Subcutaneous abdominal adipose tissue (tissue), 5 donors: ENCODE measurements around the gene FAM83E.
A peak's percentile ranks its signal among the peaks of the same experiment; 100 is the strongest.
"Not testable (repeated sequence)": the region's sequence is repeated elsewhere in the genome, so short reads cannot be mapped to it uniquely, and the experiment has no call there.

Source experiments
- H3K27ac ChIP-seq: one replicate; pipeline ENCODE4 v1.7.0; 2013; ENCODE audit warnings: low read depth, mild to moderate bottlenecking, inconsistent platforms, low read length, moderate library complexity
- H3K27me3 ChIP-seq, 5 donors: one replicate each; pipeline ENCODE4 v1.7.0; 2013; ENCODE audit warnings: low read length in 5 of 5, inconsistent platforms in 1 of 5; ENCODE audit not compliant: control insufficient read depth in 5 of 5, insufficient read depth in 4 of 5
- H3K36me3 ChIP-seq, 5 donors: one replicate each; pipeline ENCODE4 v1.7.0; 2013; ENCODE audit warnings: low read length in 5 of 5; ENCODE audit not compliant: control insufficient read depth in 5 of 5, insufficient read depth in 5 of 5
- H3K4me1 ChIP-seq, 5 donors: one replicate each; pipeline ENCODE4 v1.7.0; 2013; ENCODE audit warnings: low read length in 5 of 5, mild to moderate bottlenecking in 3 of 5, moderate library complexity in 1 of 5; ENCODE audit not compliant: control insufficient read depth in 5 of 5, insufficient read depth in 5 of 5
- H3K4me3 ChIP-seq, 5 donors: one replicate each; pipeline ENCODE4 v1.7.0; 2013; ENCODE audit warnings: low read length in 5 of 5, low read depth in 1 of 5
- H3K9ac ChIP-seq, 5 donors: one replicate each; pipeline ENCODE4 v1.7.0; 2013; ENCODE audit warnings: low read length in 5 of 5, mild to moderate bottlenecking in 4 of 5, moderate library complexity in 3 of 5
- H3K9me3 ChIP-seq, 5 donors: one replicate each; pipeline ENCODE4 v1.7.0; 2013; ENCODE audit warnings: low read length in 5 of 5; ENCODE audit not compliant: control insufficient read depth in 5 of 5
- donor health status: healthy.
- donor health status: healthy.
- donor health status: healthy.
- donor health status: healthy.
- donor health status: healthy.

Gene FAM83E

DNA sequence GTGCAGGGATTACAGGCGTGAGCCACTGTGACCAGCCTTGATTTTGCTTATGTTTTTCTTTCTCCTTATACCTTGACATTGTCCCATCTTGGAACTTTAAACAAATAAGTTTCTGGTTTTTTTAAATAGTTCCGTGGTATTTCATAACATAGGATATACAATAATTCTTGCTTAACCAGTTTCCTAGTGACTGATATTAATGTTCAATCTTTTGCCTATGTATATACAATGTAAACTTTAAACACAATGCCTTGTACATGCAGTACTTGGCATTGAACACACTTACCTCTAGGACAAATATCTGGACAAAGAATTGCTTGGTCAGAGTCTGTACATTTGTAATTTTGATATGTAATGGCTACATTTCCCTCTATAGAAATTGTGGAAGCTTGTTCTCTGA is 32.7 kb downstream of the FAM83E start:
- no peaks in the 10 kb centered on the region for H3K36me3 ChIP-seq
- H3K27ac ChIP-seq = no peak overlapping the region
- H3K4me3 ChIP-seq = no peak overlapping the region
- no peaks in the 10 kb centered on the region for H3K9me3 ChIP-seq
- H3K9ac ChIP-seq = no peak overlapping the region
- peaks cover 4 to 18% (median 10%) of the 10 kb centered on the region in 5 donors for H3K4me1 ChIP-seq
- H3K27me3 ChIP-seq = no peaks in the 10 kb centered on the region

- Histone ChIP-seq H3K4me3 (no peak overlapping the region), H3K36me3 (no peaks in the 10 kb centered on the region), H3K9ac (no peak overlapping the region), H3K9me3 (no peaks in the 10 kb centered on the region), H3K4me1 (peaks cover 0 to 8% (median 2%) of the 10 kb centered on the region in 5 donors), H3K27me3 (peaks cover 0 to 2% (median 0%) of the 10 kb centered on the region in 5 donors), H3K27ac (no peak overlapping the region)
These were observed 36.0 kb downstream of the FAM83E start for GRCh38 chr19:48578891-48579290.

DNA sequence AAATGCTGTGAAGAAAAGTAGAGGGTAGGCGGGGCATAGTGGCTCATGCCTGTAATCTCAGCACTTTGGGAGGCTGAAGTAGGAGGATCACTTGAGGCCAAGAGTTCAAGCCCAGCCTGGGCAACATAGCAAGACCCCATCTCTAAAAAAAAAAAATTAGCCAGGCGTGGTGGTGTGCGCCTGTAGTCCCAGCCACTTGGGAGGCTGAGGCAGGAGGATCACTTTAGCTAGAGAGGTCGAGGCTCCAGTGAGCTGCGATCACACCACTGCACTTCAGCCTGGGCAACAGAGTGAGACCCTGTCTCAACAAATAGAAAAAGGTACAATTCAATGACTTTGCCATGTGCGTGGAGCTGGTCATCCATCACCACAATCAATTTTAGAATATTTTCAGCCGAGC is 37.0 kb downstream of the FAM83E start:
- not testable (repeated sequence) for H3K36me3 ChIP-seq, H3K27me3 ChIP-seq, H3K9ac ChIP-seq, H3K4me1 ChIP-seq, H3K27ac ChIP-seq, H3K9me3 ChIP-seq, H3K4me3 ChIP-seq

DNA sequence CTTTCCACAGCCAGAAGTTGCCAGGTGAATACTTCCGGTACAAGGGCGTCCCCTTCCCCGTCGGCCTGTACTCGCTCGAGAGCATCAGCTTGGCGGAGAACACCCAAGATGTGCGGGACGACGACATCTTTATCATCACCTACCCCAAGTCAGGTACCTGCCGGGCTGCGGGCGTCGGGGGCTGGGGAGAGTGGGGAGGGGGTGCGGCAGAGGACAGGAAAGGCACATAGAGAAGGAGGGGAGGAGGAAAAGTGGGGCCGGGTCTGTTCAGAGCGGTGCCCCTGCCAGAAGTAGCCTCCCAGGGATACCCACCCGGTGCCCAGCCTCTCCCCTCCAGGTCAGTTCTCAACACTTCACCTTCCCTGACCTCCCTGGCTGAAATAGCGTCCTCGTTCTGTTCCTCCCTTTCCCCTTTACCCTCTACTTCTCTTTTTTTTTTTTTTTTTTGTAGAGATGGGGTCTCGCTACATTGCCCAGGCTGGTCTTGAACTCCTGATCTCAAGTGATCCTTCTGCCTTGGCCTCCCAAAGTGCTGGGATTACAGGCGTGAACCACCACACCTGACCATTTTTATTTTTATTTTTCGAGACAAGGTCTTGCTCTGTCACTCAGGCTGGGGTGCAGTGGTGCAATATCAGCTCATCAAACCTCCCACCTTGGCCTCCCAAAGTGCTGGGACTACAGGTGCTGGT is 38.8 kb downstream of the FAM83E start:
- H3K27ac ChIP-seq = no peak overlapping the region
- peaks cover 0 to 2% (median 0%) of the 10 kb centered on the region in 5 donors for H3K27me3 ChIP-seq
- H3K9ac ChIP-seq = no peak overlapping the region
- H3K4me1 ChIP-seq = peaks cover 0 to 4% (median 0%) of the 10 kb centered on the region in 5 donors
- no peak overlapping the region for H3K4me3 ChIP-seq
- no peaks in the 10 kb centered on the region for H3K9me3 ChIP-seq
- H3K36me3 ChIP-seq = no peaks in the 10 kb centered on the region

GRCh38 chr19:48573163-48573505 is 41.7 kb downstream of the FAM83E start:
- H3K9me3 ChIP-seq = no peaks in the 10 kb centered on the region
- peaks cover 0 to 2% (median 0%) of the 10 kb centered on the region in 5 donors for H3K27me3 ChIP-seq
- peaks cover 2 to 10% (median 7%) of the 10 kb centered on the region in 5 donors for H3K4me1 ChIP-seq
- H3K27ac ChIP-seq = no peak overlapping the region
- no peak overlapping the region for H3K4me3 ChIP-seq
- H3K36me3 ChIP-seq = no peaks in the 10 kb centered on the region
- no peak overlapping the region for H3K9ac ChIP-seq

DNA sequence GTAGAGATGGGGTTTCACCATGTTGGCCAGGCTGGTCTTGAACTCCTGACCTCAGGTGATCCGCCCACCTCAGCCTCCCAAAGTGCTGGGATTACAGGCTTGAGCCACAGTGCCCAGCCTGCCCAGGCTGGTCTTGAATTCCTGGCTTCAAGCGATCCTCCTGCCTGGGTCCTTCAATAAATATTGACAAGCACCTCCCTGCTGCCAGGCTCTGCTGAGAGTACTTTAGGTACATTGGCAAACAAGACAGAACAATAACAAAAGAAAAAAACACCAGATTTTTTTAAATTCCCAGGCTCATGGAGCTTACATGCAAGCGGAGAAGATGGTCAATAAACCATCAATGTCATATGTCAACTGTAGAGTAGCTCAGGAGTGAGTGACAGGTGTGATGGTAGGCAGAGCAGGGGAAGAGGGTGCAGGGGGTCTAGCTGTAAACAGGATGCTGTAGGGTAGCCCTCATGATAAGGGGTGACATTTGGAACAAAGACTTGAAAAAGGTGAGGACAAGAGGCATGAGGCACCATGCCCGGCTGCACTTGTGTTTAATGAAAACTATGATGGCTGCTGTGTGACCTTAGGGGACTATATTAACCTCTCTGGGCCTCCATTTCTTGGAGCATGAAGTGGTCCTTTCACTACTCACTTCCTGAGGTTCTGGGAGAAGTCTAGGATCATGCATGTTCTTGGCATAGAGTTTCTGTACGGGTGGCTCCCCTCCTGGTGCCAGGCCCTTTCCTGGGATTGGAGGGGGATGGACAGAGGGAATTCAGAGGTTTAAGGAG is 43.3 kb downstream of the FAM83E start:
- Histone ChIP-seq H3K4me1 (peaks cover 2 to 14% (median 13%) of the 10 kb centered on the region in 5 donors), H3K9me3 (no peaks in the 10 kb centered on the region)

GRCh38 chr19:48569814-48570213 is 45.1 kb downstream of the FAM83E start:
- H3K4me3 ChIP-seq = no peak overlapping the region
- H3K9me3 ChIP-seq = no peaks in the 10 kb centered on the region
- H3K36me3 ChIP-seq = no peaks in the 10 kb centered on the region
- no peak overlapping the region for H3K9ac ChIP-seq
- H3K27ac ChIP-seq = no peak overlapping the region
- H3K27me3 ChIP-seq = peaks cover 0 to 2% (median 0%) of the 10 kb centered on the region in 5 donors
- peaks cover 2 to 14% (median 13%) of the 10 kb centered on the region in 5 donors for H3K4me1 ChIP-seq

More for the DNA sequence above, 43.3 kb downstream of the FAM83E start:
- Histone ChIP-seq H3K27ac (no peak overlapping the region), H3K9ac (no peak overlapping the region), H3K4me3 (no peak overlapping the region), H3K27me3 (peaks cover 0 to 2% (median 0%) of the 10 kb centered on the region in 5 donors), H3K36me3 (no peaks in the 10 kb centered on the region)

DNA sequence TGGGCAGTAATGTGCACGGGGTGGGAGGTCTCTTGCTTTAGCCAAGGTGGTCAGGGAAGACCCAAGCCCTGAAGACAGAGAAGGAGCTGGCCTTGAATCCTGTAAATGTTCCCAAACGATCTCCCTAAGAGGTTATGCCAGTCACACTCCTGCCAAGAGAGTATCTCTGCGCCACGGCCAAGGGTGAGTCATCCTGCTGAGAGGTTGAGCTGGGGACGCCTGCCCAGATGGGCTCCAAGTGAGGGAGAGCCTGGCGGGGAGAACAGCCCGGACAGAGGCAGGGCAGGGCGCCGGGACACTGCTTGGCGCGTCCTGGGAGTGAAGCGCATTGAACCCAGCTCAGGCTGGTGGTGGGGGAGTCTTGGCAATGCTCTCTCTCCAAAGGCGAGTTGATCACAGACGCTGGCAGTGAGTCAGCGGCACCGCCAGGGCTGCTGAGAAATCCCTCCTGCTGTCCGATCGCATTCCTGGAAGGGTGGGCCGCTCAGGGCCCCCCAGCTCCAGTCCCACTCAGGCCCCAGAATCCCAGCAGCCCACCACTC is 46.5 kb downstream of the FAM83E start:
- peaks cover 2 to 13% (median 10%) of the 10 kb centered on the region in 5 donors for H3K4me1 ChIP-seq
- H3K9ac ChIP-seq = peak overlapping the region in 1 of 5 donors; percentile 47
- peaks cover 0 to 2% (median 0%) of the 10 kb centered on the region in 5 donors for H3K27me3 ChIP-seq
- H3K36me3 ChIP-seq = no peaks in the 10 kb centered on the region
- no peak overlapping the region for H3K27ac ChIP-seq
- H3K9me3 ChIP-seq = no peaks in the 10 kb centered on the region
- H3K4me3 ChIP-seq = peak overlapping the region in 1 of 5 donors; percentile 27

- peaks cover 0 to 2% (median 0%) of the 10 kb centered on the region in 5 donors for H3K27me3 ChIP-seq
- no peak overlapping the region for H3K9ac ChIP-seq
- H3K27ac ChIP-seq = no peak overlapping the region
- peaks cover 2 to 18% (median 10%) of the 10 kb centered on the region in 5 donors for H3K4me1 ChIP-seq
- no peaks in the 10 kb centered on the region for H3K9me3 ChIP-seq
- no peaks in the 10 kb centered on the region for H3K36me3 ChIP-seq
- H3K4me3 ChIP-seq = no peak overlapping the region
These were observed 49.8 kb downstream of the FAM83E start for GRCh38 chr19:48565090-48565489.
